Renal cortex interstitium (tissue), 15 donors: Measurements from ENCODE around the gene NOCT. TPM values are rescaled to one million over a fixed set of nuclear protein-coding genes. Genes with fewer than 3 reads are reported as not detected.
"Not testable (repeated sequence)": the region's sequence is repeated elsewhere in the genome, so short reads cannot be mapped to it uniquely, and the experiment has no call there.

Source experiments
- DNase-seq, 11 donors: peaks; one replicate each; pipeline ENCODE4 v3.0.0-alpha.2; 2013; ENCODE audit warnings: low read depth in 9 of 11, low spot score in 4 of 11; ENCODE audit errors: extremely low read depth in 1 of 11
- long read RNA-seq, 16 experiments: transcript quantifications; one replicate each; lab custom pipeline, GENCODE V29; 2026
- polyA plus RNA-seq, 3 donors: library from polyadenylated mRNA; unstranded; fragments of 120-200 nt; gene quantifications; one replicate each; pipeline ENCODE4 v1.2.1, GENCODE V29; 2013; ENCODE audit not compliant: insufficient read length in 3 of 3

NOCT gene
- polyA plus RNA-seq = 1 to 10 TPM; 6.3 to 7.0 (median 6.7) TPM
- long read RNA-seq, donor 1, partial matches to known transcripts = 18 of 18 reads
- long read RNA-seq, donor 1, other reads (novel, unspliced or antisense) = 0 of 18 reads
- long read RNA-seq, donor 2, partial matches to known transcripts = 23 of 23 reads
- long read RNA-seq, donor 2, other reads (novel, unspliced or antisense) = 0 of 23 reads
- long read RNA-seq, donor 3, partial matches to known transcripts = 0 of 1 reads
- long read RNA-seq, donor 3, other reads (novel, unspliced or antisense) = 0 of 1 reads
- long read RNA-seq, donor 4, partial matches to known transcripts = 21 of 29 reads
- long read RNA-seq, donor 4, other reads (novel, unspliced or antisense) = 8 of 29 reads
- long read RNA-seq, donor 5 = 0 reads
- long read RNA-seq, donor 6, partial matches to known transcripts = 41 of 48 reads
- long read RNA-seq, donor 6, other reads (novel, unspliced or antisense) = 6 of 48 reads
- long read RNA-seq, donor 7, partial matches to known transcripts = 0 of 1 reads
- long read RNA-seq, donor 7, other reads (novel, unspliced or antisense) = 0 of 1 reads
- long read RNA-seq, donor 8 = 0 reads
- long read RNA-seq, donor 9 = 0 reads
- long read RNA-seq, donor 10, partial matches to known transcripts = 0 of 1 reads
- long read RNA-seq, donor 10, other reads (novel, unspliced or antisense) = 0 of 1 reads
- long read RNA-seq, donor 11, partial matches to known transcripts = 0 of 1 reads
- long read RNA-seq, donor 11, other reads (novel, unspliced or antisense) = 0 of 1 reads
- long read RNA-seq, donor 12, partial matches to known transcripts = 5 of 6 reads
- long read RNA-seq, donor 12, other reads (novel, unspliced or antisense) = 0 of 6 reads
- long read RNA-seq, donor 13 = 0 reads
- long read RNA-seq, donor 14, partial matches to known transcripts = 0 of 1 reads
- long read RNA-seq, donor 14, other reads (novel, unspliced or antisense) = 0 of 1 reads
- long read RNA-seq, donor 15 = 0 reads
- long read RNA-seq, donor 16, transcript NOCT-201 (3 exons, 1,952 nt) = major isoform, 7 of 129 reads
- long read RNA-seq, donor 16, partial matches to known transcripts = 87 of 129 reads
- long read RNA-seq, donor 16, other reads (novel, unspliced or antisense) = 34 of 129 reads

DNA sequence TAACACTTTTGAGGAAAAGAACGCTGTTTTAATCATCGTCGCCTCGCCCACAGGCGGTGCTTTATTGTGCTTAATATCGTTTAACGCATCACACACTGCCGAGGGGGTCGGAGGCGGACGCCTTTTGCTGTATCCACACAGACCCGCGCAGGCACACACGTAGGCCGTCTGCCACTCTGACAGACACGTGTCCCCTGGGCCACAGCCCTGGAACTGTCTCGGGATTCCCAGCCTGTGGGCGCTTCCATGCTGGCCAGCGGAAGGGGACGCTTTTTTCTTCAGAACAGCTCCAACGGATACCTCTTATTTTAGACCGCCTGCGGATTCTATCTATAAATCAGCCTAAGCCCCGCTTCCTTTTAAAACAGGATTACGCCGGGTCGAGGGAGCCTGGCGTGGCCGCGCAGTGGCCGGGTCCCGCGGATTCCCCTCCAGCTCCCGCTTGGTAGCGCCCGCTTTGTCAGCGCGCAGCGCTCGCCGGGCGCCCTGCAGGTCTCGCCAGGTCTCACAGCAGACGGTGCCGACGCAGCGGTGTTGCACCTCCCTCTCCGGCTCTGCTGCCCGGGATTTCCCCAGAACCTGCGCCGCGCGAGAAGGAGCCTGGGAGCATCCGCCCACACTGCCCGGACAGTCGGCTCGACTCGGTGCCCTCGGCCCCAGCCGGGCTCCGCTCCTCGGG is at the start of gene NOCT:
TSS of gene NOCT (plus strand) at position 513 of the 679 bp plus-strand sequence. CDS start 201 bp downstream, outside the sequence.
- peak; percentile 61 to 84 (median 78) for DNase-seq

DNA sequence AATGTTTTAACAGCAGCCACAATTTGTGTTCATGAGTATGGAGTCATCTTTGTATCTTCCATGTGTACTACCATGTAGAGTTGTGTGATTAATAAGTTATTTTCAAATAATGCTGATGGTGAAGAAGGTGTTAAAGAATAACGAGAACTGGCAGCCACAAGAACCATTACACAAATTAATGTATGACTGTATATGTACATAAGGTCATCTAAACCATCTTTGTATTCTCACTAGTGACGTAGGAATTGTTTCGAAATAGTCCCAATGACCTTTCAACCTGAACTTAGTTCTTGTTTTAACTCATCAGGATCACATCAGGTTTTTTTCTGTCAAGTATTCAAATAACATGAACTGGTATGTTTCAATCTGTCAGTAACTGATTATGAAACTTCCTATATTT is 48.3 kb upstream of the NOCT start:
- no peak for DNase-seq

DNA sequence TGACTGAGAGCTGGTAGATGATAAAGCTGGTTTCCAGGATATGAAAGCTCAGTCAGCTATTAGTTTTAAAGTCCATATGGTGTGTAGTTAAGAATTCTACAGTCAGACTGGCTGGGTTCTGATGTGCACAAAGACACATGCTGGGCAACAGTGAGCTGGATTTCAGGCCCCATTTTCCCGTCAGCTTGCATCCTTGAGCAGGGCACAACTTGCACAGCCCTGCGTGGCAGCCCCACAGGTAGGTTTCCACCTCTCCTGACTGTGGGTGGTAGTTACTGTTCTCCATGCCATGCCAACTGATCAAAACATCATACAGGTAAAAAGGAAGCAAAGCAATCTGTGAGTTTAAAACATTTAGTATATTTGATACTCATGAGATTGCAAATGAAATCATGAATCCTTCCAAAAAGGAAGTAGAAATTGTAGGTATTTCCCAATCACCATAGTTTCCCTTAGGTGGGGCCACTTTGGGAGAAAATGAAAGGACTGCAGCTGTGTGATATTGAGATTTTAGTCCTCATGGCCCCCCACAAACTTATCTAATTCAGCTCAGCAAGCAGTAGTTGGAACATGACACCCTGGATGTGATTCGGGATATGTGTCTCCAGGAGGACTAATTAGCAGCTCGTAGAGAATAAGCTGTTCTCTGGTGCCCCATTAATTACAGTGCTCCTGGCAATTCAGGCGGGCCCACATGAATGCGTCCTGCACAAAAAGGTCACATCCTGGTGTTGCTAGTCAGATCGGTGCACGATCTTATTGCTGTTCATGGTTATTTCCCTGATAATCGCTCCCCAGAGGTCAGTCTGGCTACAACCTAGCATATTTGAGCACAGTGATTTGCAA is 42.4 kb upstream of the NOCT start:
- no peak for DNase-seq

DNA sequence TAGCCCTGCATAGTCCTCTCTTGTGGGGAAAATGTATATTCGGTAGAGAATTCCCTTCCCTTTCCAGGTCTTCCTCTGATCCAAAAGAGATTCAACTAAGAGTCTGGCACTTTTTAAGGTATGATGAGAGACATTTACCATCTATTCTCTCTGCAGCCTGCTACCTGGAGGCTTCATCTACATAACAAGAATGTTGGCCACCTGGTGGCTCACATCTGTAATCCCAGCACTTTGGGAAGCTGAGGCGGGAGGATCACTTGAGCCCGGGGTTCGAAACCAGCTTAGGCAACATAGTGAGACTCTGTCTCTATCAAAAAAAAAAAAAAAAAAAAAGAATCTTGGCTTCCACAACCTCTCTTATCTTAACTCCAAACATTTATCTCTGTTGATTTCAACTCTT is 40.4 kb upstream of the NOCT start:
- DNase-seq = no peak

DNA sequence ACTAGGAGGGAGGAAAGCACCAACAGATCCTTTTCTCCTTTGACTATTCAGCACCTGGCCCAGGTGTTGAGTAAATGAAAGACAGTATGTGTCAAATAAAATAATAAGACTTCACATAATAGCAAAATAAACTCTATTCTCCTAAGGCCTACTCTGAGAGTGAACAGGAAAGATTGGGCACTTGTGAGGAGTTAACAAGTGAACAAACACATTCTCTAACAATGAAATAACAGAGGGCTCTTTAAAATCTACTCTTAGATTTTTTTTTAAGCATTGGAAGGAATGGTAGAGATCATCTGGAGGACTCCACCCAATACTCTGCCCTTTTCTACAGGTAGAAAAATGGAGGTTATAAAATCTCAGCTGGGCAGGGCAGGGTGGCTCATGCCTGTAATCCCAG is 39.1 kb upstream of the NOCT start:
- DNase-seq = no peak

DNA sequence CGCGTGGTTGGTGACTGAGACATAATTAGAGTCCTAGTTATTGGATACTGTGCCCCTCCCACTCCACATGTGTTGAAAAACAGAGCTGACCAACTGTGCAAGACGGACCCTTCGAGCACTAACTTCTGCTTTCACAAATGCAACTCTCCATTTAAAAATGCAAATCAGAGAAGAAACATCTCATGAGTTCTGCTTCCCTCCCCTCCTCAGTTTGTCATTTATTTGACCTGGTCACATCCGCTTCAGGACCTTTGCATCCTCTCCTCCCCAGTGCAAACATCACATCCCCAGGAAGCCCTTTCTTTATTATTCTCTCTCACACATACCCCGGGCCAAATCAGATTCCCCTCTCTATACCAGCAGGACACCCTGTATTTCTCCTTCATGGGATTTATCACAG is 38.1 kb upstream of the NOCT start:
- DNase-seq = no peak

DNA sequence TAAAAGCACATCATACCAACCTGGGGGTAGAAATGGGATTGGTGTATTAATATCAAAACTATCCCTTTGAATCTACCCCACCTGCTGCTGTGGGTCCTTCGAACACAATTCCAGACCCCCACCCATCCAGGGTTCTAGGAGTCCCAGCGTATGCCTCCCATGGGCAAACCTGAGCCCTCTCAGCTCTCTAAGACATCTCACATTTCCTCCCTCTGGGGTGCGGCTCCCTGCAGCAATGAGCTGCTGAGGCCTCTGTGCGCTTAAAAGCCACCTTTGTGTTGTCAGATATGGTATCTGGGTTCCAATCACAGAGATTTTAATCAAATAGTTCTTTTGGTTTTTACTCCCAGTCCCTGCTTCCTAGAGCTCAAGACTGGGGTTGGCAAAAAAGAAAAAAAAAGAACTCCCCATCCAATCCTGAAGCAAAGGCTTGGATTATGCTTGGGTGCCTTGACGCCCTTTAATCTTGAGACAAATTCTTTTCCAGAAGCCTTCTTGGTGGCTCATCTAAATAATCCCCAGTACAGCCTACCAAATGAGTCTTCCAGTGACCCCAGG is 37.5 kb upstream of the NOCT start:
- DNase-seq = no peak

- no peak for DNase-seq
Measured at GRCh38 chr4:138978600-138978999, 37.0 kb upstream of the NOCT start.

- no peak for DNase-seq
Measured at GRCh38 chr4:138979742-138980141, 35.8 kb upstream of the NOCT start.

DNA sequence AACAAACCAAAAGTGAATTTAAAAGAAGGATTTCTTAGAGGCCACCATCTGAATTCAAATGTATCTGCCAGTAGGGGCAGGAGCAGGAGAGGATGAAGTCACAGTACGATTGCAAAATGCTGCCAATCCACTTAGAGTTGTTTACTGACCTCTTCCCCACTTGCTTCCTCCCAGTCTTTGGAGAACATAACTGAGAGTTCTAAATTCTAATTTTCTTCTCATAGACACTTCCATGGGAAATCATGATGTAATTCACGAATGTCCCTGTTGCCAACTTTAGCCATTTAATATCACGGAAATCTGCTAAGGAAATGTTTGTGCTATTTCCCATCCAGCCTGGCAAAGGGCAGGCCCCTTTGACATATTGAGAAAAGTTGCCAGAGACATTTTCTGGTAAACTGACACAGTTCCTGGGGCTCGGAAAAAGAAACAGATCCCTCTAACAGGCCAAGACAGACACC is 33.6 kb upstream of the NOCT start:
- no peak for DNase-seq

- no peak for DNase-seq
Measured at GRCh38 chr4:138982754-138983153, 32.8 kb upstream of the NOCT start.

- no peak for DNase-seq
Measured at GRCh38 chr4:138983690-138984089, 31.9 kb upstream of the NOCT start.

DNA sequence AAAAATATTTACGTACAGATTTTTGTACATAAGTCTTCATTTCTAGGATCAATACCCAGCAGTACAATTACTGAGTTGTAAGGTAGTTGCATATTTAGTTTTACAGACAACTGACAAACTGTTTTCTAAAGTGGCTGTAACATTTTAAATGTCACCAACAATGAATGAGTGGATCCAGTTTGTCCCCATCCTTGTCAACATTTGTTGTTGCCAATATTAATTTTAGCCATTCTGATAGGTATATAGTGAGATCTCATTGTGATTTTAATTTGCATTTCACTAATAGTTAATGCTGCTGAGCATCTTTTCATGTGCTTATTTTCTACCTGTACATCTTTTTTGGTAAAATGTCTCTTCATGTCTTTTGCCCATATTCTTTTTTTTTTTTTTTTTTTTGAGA is 30.9 kb upstream of the NOCT start:
- DNase-seq = no peak

- DNase-seq = no peak
Measured at GRCh38 chr4:138992676-138993075, 22.9 kb upstream of the NOCT start.

DNA sequence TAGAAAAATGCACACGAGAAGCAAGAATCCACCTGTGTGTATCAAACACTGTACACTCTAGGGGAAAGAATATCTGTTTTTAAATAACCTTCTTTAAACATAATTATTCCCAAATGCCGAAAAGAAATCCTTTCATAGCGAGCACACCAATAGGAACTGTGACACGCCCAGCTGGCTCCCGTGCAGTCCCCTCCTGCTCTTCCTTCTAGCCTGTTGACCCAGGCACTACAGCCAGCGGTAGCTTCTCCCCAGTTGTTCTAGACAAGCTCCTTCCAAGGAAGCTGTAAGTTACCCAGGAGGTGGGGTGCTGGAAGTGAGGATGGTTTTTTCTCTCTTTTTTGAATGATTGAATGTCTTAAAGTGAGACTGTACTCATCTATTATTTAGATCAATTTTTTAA is 19.5 kb upstream of the NOCT start:
- DNase-seq = no peak

GRCh38 chr4:138999666-139000065 is 15.9 kb upstream of the NOCT start:
- no peak for DNase-seq

GRCh38 chr4:139000134-139000533 is 15.4 kb upstream of the NOCT start:
- DNase-seq = not testable (repeated sequence)

DNA sequence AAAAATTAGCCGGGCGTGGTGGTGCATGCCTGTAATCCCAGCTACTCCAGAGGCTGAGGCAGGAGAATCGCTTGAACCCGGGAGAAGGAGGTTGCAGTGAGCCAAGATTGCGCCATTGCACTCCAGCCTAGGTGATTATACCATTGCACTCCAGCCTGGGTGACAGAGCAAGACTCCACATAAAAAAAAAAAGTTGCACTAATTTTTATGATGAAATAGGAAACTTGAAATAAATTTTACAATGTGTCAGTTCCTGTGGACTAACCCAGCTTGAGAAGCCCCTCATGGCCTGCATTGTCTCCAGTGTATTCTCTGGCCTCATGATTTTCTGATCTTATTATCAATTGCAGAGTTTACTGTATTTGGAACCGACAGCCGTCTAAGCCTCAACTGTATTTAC is 14.2 kb upstream of the NOCT start:
- not testable (repeated sequence) for DNase-seq
